IPS DF 6.9 (cell line): ENCODE data around the gene NUP214.

Experiments
- DNase-seq: peaks from one replicate; pipeline ENCODE4 v3.0.0-alpha.2; 2013; ENCODE audit warnings: low read depth, low spot score
- H3K27ac ChIP-seq: one replicate; pipeline ENCODE4 v1.5.1; 2013; ENCODE audit warnings: low read length, control low read depth
- H3K27me3 ChIP-seq: 2 replicates; pipeline ENCODE4 v1.6.1; 2013; ENCODE audit warnings: mild to moderate bottlenecking, low read length; ENCODE audit not compliant: control insufficient read depth, insufficient read depth
- H3K36me3 ChIP-seq: 2 replicates; pipeline ENCODE4 v1.6.1; 2013; ENCODE audit warnings: low read length; ENCODE audit not compliant: control insufficient read depth, insufficient read depth
- H3K4me1 ChIP-seq: 2 replicates; pipeline ENCODE4 v1.6.1; 2013; ENCODE audit warnings: low read length; ENCODE audit not compliant: control insufficient read depth, insufficient read depth
- H3K4me3 ChIP-seq: 2 replicates; pipeline ENCODE4 v1.5.1; 2013; ENCODE audit warnings: mild to moderate bottlenecking, low read length
- H3K9me3 ChIP-seq: 2 replicates; pipeline ENCODE4 v1.6.1; 2013; ENCODE audit warnings: low read length, inconsistent platforms; ENCODE audit not compliant: control insufficient read depth, insufficient read depth
- WGBS: extraction: QIAGEN DNeasy Blood & Tissue Kit; methylation state at CpG from one replicate; pipeline ENCODE4 v1.1.7; 2013; ENCODE audit warnings: mixed read lengths, missing lambda C conversion rate; ENCODE audit not compliant: insufficient read length, insufficient coverage; 5-methylcytosine and 5-hydroxymethylcytosine counted together

Gene NUP214

DNA sequence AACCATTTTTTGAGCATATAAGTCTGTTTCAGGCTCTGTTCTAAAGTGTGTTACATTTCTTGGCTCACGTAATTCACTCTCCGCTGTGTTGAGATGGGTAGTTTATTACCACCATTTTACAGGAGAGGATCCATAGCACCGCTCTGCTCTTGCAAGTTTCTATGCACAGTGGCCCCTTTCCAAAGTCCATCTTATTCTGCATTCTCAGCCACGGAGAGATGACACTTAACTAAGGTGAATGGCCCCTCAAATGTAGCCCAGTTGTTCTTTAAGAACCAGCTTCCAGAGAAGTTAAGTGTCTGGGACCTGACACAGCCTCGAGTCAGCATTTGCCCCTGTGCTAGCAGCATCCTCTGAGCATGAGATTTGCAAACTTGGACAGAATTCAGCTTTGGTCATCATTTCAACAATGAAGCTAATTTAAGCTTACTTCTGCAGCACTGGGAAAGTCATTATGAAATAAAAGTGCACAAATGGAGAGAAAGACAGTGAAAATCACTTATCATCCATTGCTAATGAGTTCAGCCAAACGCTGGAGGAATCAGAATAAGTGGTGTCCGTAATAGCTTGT, 89.0 kb downstream of the NUP214 start:
- no peak for DNase-seq
- no peaks in the 10 kb centered on the region for H3K9me3 ChIP-seq
- no peak overlapping the region for H3K27ac ChIP-seq
- no peaks in the 10 kb centered on the region; the same call in 1 of the 2 replicates for H3K4me1 ChIP-seq
- WGBS = no CpG with 5 or more reads among the region's 7 CpGs
- no peaks in the 10 kb centered on the region for H3K27me3 ChIP-seq
- 0 out of 2 replicates have a peak, but pooled peaks cover 3% of the 10 kb centered on the region for H3K36me3 ChIP-seq
- H3K4me3 ChIP-seq = no peak overlapping the region

DNA sequence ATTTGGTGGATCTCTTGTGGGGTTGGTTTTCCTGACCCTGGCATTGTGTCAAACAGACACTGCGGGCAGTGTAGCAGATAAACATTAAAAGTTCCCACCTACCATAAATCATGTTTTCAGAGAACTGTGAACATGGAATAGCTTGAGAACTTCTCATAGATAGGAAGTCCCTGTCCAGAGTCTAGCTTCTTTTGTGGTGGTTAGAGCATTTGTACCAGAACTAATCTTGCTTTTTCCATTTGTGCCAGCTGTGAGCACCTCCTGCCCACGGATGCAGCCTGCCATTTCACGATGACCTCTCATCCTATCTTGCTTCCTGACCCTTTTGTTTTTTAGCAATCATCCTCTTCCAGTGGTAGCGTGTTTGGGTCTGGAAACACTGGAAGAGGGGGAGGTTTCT, 89.5 kb downstream of the NUP214 start:
- H3K4me1 ChIP-seq = no peaks in the 10 kb centered on the region; the same call in 1 of the 2 replicates
- WGBS = no CpG with 5 or more reads among the region's 4 CpGs
- 0 out of 2 replicates have a peak, but pooled peaks cover 3% of the 10 kb centered on the region for H3K36me3 ChIP-seq
- no peaks in the 10 kb centered on the region for H3K9me3 ChIP-seq
- DNase-seq = no peak
- no peak overlapping the region for H3K27ac ChIP-seq
- H3K27me3 ChIP-seq = no peaks in the 10 kb centered on the region
- no peak overlapping the region for H3K4me3 ChIP-seq

DNA sequence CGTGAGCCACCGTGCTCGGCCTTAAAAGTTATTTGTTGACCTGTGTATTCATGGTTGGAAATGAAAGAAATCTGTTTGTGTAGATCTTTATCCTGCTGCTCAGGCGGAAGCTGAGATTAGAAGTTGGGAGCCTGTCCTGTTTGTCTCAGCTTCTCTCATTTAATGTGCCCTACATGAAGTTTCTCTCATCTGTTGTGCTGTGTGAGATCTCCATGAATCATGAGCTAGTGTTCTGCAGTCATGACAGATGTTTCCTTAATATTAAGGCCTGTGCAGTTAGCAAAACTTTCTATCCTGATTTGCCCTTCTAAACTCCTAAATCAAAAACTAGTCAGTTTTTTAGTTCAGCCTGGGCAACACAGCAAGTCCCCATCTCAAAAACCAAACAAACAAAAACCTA, 91.4 kb downstream of the NUP214 start:
- H3K27me3 ChIP-seq = no peaks in the 10 kb centered on the region
- 0 out of 2 replicates have a peak, but pooled peaks cover 3% of the 10 kb centered on the region for H3K36me3 ChIP-seq
- no peaks in the 10 kb centered on the region; the same call in 1 of the 2 replicates for H3K4me1 ChIP-seq
- no peak overlapping the region for H3K4me3 ChIP-seq
- WGBS = no CpG with 5 or more reads among the region's 4 CpGs
- DNase-seq = no peak
- H3K9me3 ChIP-seq = no peaks in the 10 kb centered on the region
- H3K27ac ChIP-seq = no peak overlapping the region

GRCh38 chr9:131217331-131218031, 92.1 kb downstream of the NUP214 start:
- H3K4me3 ChIP-seq = no peak overlapping the region
- WGBS = no CpG with 5 or more reads among the region's 6 CpGs

GRCh38 chr9:131218370-131218769, 93.0 kb downstream of the NUP214 start:
- Histone ChIP-seq H3K36me3 (0 out of 2 replicates have a peak, but pooled peaks cover 3% of the 10 kb centered on the region), H3K9me3 (no peaks in the 10 kb centered on the region), H3K27ac (no peak overlapping the region), H3K27me3 (no peaks in the 10 kb centered on the region), H3K4me1 (no peaks in the 10 kb centered on the region; the same call in 1 of the 2 replicates), H3K4me3 (no peak overlapping the region)
- 100% methylated on average over 2 of the region's 5 CpGs for WGBS
- no peak for DNase-seq

More at GRCh38 chr9:131217331-131218031, 92.1 kb downstream of the NUP214 start:
- no peak for DNase-seq
- no peaks in the 10 kb centered on the region for H3K27me3 ChIP-seq
- no peaks in the 10 kb centered on the region; the same call in 1 of the 2 replicates for H3K4me1 ChIP-seq
- no peaks in the 10 kb centered on the region for H3K9me3 ChIP-seq
- H3K27ac ChIP-seq = no peak overlapping the region
- 0 out of 2 replicates have a peak, but pooled peaks cover 3% of the 10 kb centered on the region for H3K36me3 ChIP-seq

- DNase-seq = no peak
- Histone ChIP-seq H3K9me3 (no peaks in the 10 kb centered on the region), H3K27ac (no peak overlapping the region), H3K27me3 (no peaks in the 10 kb centered on the region), H3K36me3 (peaks cover 3% of the 10 kb centered on the region; the same call in 1 of the 2 replicates), H3K4me3 (no peak overlapping the region), H3K4me1 (no peaks in the 10 kb centered on the region; the same call in 1 of the 2 replicates)
- no CpG with 5 or more reads among the region's 2 CpGs for WGBS
Measured at GRCh38 chr9:131220485-131220884, 95.1 kb downstream of the NUP214 start.

DNA sequence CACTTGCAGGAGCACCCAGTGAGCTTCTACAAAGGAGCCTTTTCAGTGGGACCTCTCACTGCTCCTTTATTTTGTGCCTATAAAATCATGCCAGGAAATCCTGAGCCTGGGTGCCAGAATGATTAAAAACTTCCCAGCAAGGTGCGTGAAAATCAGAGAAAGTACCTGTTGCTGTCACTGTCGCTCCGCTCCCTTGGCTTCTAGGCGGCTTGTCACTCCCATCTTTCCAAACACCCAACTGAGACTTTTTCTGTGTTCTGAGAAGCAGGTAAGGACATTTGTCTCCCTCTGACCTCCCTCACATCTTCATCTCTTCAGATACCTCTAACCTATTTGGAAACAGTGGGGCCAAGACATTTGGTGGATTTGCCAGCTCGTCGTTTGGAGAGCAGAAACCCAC, 97.1 kb downstream of the NUP214 start:
- H3K27me3 ChIP-seq = no peaks in the 10 kb centered on the region
- H3K27ac ChIP-seq = no peak overlapping the region
- no CpG with 5 or more reads among the region's 6 CpGs for WGBS
- no peaks in the 10 kb centered on the region for H3K9me3 ChIP-seq
- peaks cover 1% of the 10 kb centered on the region for H3K4me1 ChIP-seq
- H3K4me3 ChIP-seq = no peak overlapping the region
- H3K36me3 ChIP-seq = peaks cover 3% of the 10 kb centered on the region; the same call in 1 of the 2 replicates
- DNase-seq = no peak

GRCh38 chr9:131226226-131226625, 100.8 kb downstream of the NUP214 start:
- WGBS = no CpG with 5 or more reads among the region's 3 CpGs
- H3K27ac ChIP-seq = no peak overlapping the region
- DNase-seq = no peak
- H3K27me3 ChIP-seq = no peaks in the 10 kb centered on the region
- H3K36me3 ChIP-seq = no peaks in the 10 kb centered on the region; the same call in 1 of the 2 replicates
- H3K4me3 ChIP-seq = no peak overlapping the region
- H3K4me1 ChIP-seq = peaks cover 5% of the 10 kb centered on the region
- no peaks in the 10 kb centered on the region for H3K9me3 ChIP-seq

DNA sequence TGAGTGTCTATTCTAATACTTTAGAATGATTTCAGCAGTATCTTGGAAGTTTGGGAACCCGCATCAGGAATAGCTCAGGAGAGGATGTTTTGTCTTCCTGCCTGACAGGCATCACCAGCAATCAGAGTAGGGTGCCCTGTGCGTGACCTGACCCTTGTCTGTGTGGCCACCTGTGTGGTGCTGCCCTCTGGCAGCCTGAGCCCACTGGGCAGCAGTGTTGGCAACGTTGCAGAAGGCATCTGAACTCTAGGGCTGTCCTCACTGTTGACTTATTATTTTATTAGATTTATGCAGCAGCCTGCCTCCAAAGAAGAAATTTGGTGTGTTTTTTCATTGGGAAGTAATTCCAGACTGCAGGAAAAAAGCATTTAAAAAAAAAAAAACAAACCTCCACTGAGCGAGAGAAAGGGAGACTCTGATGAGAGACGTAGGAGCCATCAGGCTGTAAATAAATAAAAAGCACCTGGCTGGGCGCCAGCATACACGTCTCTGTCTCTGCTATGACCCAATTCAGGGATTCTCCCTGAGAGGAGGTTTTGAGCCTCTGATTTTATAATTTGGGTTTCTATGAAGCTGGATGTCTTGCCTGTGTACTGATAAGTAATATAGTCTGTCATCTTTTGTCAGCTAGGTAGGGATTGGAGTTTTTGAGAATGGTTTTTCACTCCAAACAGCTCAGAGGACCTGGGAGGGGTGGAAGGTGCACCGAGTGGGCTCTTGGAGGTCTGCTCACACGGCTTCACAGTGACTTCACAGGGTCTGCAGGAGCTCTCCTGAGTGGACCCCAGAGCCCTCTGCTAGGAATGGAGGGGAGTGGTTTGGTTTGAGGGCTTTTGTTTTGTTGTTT, 101.9 kb downstream of the NUP214 start:
- Histone ChIP-seq H3K27me3 (no peaks in the 10 kb centered on the region), H3K36me3 (no peaks in the 10 kb centered on the region; the same call in 1 of the 2 replicates), H3K27ac (no peak overlapping the region), H3K4me3 (no peak overlapping the region), H3K4me1 (peaks cover 5% of the 10 kb centered on the region), H3K9me3 (no peaks in the 10 kb centered on the region)
- no CpG with 5 or more reads among the region's 9 CpGs for WGBS
- DNase-seq = no peak

- H3K4me3 ChIP-seq = no peak overlapping the region
Measured at GRCh38 chr9:131227959-131228460, 102.6 kb downstream of the NUP214 start.

More at GRCh38 chr9:131227959-131228460, 102.6 kb downstream of the NUP214 start:
- peaks cover 5% of the 10 kb centered on the region for H3K4me1 ChIP-seq
- no peaks in the 10 kb centered on the region; the same call in 1 of the 2 replicates for H3K36me3 ChIP-seq
- H3K27me3 ChIP-seq = no peaks in the 10 kb centered on the region
- H3K9me3 ChIP-seq = no peaks in the 10 kb centered on the region
- WGBS = no CpG with 5 or more reads among the region's 9 CpGs
- no peak for DNase-seq
- no peak overlapping the region for H3K27ac ChIP-seq
